ENCODE data around the gene LRRN2. TPM values are rescaled to one million over a fixed set of nuclear protein-coding genes. Genes with fewer than 3 reads are reported as not detected.
A peak's percentile ranks its signal among the peaks of the same experiment; 100 is the strongest.

LRRN2 gene
- polyA plus RNA-seq, 2 of the 4 experiments (the other 2 are of a cell fraction) = 3.6 to 6.6 TPM

DNA sequence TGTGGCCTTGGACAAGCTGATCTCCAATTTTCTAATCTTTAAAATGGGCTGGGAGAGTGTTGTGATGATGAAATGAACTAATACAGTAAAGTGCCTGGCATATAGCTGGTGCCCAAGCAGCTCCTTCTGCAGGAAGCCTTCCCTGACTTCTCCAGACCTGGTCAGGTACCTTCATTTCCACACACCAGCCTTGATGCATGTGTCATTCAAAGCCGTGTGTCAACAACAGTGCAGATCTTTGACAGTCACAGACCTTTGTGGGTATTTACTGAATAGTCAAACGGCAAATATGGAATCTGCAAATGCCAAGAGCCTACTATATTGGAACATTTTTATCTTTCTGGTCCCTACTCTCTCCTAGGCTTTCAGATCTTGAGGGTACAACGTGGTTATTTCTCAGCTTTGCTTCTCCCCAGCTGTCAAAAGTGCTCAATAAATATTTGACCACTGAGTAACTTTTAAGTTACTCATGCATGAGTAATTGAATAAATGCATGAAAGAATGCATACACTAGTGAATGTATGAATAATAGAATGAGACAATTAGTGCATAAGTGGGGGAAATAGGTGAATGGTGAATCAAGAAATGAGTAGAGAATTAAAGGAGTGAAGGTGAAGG, 94.0 kb downstream of the LRRN2 start:
- DNase-seq (ENCODE audit: low read depth in 1 of 2, low spot score in 1 of 2) (no peak), ATAC-seq (peak; percentile 48 to 74; a peak in 3 of 6 replicates), FAIRE-seq (peak; percentile 63)
- WGBS (ENCODE audit: missing lambda C conversion rate) = 6% methylated on average over 3 of the region's 3 CpGs
- H3K9me3 ChIP-seq = no peaks in the 10 kb centered on the region
- H3K4me3 ChIP-seq = no peak overlapping the region
- no peak overlapping the region for H3K27ac ChIP-seq
- peak overlapping the region; percentile 29; the same call in 2 of the 3 replicates for H3K4me2 ChIP-seq
- peak; percentile 50 for TF ChIP-seq JUNB (IDR thresholded peaks at IDR 0.05)
- TF ChIP-seq POLR2AphosphoS2 (conservative IDR thresholded peaks at IDR 0.05; ENCODE audit: low read length) = no peak
- no peak for TF ChIP-seq TFCP2L1 (CRISPR knock-in tag; IDR thresholded peaks at IDR 0.05)
- TF ChIP-seq CBX8 (IDR thresholded peaks at IDR 0.05) = no peak
- TF ChIP-seq BHLHE40 (IDR thresholded peaks at IDR 0.05; ENCODE audit: low read depth, low read length) = no peak
- TF ChIP-seq, protein P1, sequence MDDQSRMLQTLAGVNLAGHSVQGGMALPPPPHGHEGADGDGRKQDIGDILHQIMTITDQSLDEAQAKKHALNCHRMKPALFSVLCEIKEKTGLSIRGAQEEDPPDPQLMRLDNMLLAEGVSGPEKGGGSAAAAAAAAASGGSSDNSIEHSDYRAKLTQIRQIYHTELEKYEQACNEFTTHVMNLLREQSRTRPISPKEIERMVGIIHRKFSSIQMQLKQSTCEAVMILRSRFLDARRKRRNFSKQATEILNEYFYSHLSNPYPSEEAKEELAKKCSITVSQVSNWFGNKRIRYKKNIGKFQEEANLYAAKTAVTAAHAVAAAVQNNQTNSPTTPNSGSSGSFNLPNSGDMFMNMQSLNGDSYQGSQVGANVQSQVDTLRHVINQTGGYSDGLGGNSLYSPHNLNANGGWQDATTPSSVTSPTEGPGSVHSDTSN (IDR thresholded peaks at IDR 0.05) = no peak
- no peak for TF ChIP-seq RFX5 (IDR thresholded peaks at IDR 0.05)
- no peak for TF ChIP-seq HOXB5 (CRISPR knock-in tag; IDR thresholded peaks at IDR 0.05)
- no peak for TF ChIP-seq NPAS2 (CRISPR knock-in tag; IDR thresholded peaks at IDR 0.05; ENCODE audit: borderline replicate concordance)
- no peak for TF ChIP-seq CHD2 (IDR thresholded peaks at IDR 0.05; ENCODE audit: low read length, partially characterized antibody)
- no peak for TF ChIP-seq KDM1A (IDR thresholded peaks at IDR 0.05; ENCODE audit: low read depth)
- no peak for TF ChIP-seq MAZ (IDR thresholded peaks at IDR 0.05; ENCODE audit: borderline replicate concordance, low read depth, low read length)
- no peak for TF ChIP-seq POLR2A (IDR thresholded peaks at IDR 0.05; ENCODE audit: low read length)
- TF ChIP-seq GATA3 (IDR thresholded peaks at IDR 0.05; ENCODE audit: borderline replicate concordance) = peak; percentile 48; the same call in 1 of the 2 replicates
- no peak for TF ChIP-seq ESRRA (IDR thresholded peaks at IDR 0.05; ENCODE audit: borderline replicate concordance, low read length)
- TF ChIP-seq FOSL2 (IDR thresholded peaks at IDR 0.05) = peak; percentile 55; the same call in 1 of the 2 replicates
- TF ChIP-seq FOSL2 (CRISPR knock-in tag; IDR thresholded peaks at IDR 0.05) = peak; percentile 77
- TF ChIP-seq, protein P2, sequence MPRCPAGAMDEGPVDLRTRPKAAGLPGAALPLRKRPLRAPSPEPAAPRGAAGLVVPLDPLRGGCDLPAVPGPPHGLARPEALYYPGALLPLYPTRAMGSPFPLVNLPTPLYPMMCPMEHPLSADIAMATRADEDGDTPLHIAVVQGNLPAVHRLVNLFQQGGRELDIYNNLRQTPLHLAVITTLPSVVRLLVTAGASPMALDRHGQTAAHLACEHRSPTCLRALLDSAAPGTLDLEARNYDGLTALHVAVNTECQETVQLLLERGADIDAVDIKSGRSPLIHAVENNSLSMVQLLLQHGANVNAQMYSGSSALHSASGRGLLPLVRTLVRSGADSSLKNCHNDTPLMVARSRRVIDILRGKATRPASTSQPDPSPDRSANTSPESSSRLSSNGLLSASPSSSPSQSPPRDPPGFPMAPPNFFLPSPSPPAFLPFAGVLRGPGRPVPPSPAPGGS (IDR thresholded peaks at IDR 0.05) = no peak
- no peak for TF ChIP-seq NFE2L2 (conservative IDR thresholded peaks at IDR 0.05; ENCODE audit: low read length)
- TF ChIP-seq NR3C1 (IDR thresholded peaks at IDR 0.05) = no peak
- no peak for TF ChIP-seq ZSCAN20 (CRISPR knock-in tag; IDR thresholded peaks at IDR 0.05)
- no peak for TF ChIP-seq ZC3H11A (IDR thresholded peaks at IDR 0.05)
- TF ChIP-seq, protein P3, sequence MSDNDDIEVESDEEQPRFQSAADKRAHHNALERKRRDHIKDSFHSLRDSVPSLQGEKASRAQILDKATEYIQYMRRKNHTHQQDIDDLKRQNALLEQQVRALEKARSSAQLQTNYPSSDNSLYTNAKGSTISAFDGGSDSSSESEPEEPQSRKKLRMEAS (IDR thresholded peaks at IDR 0.05) = peak; percentile 43; the same call in 1 of the 2 replicates
- CTCF ChIA-PET = interaction anchor here (0.7 to 3.8 kb wide), 5 partner anchors 23 to 216 kb away, joined by 3 to 23 read pairs (median 4); no protein-coding TSS in a partner anchor
- POLR2A ChIA-PET = no interaction called here
- H3K4me1 ChIP-seq = peaks cover 15% of the 10 kb centered on the region; the same call in 2 of the 3 replicates

DNA sequence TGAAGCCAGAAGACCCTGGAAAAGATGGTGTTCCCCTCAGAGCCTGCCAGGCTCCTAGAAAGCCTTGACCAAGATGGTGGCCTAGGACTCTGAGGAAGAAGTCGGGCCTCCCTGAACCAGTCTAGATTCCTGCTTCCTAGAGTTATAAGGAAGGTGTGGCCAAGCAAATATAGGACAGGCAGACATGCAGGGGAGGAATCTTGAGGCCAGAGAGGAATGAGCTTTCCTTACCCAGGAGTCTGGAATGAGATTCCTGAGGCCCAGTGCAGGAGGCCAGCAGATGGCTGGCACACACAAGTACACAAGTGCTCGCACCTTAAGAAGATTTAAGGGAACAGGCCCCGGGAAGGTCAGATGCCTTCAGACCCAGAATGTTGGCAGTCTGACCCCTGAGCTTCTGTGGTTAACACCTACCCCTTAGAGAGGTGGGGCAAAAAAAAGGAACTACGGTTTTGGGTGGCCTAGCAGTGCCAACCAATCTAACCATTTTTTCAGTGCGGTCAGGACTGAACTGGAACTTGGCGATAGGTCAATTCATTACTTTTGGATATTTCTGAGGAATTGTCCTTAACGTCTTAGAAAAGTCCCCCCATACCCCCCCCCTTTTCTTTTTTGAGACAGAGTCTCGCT, 96.0 kb downstream of the LRRN2 start:
- no peak for FAIRE-seq

More for the DNA sequence above, 96.0 kb downstream of the LRRN2 start:
- 86% methylated on average over 7 of the region's 8 CpGs for WGBS (ENCODE audit: missing lambda C conversion rate)
- Histone ChIP-seq H3K4me3 (no peak overlapping the region), H3K9me3 (no peaks in the 10 kb centered on the region), H3K4me2 (no peak overlapping the region), H3K27ac (no peak overlapping the region), H3K4me1 (peaks cover 15% of the 10 kb centered on the region; the same call in 2 of the 3 replicates)
- DNase-seq (ENCODE audit: low read depth in 1 of 2, low spot score in 1 of 2) (no peak), ATAC-seq (no peak)
- CTCF ChIA-PET = interaction anchor here (0.8 to 3.8 kb wide), 5 partner anchors 23 to 400 kb away, joined by 3 to 13 read pairs (median 8); no protein-coding TSS in a partner anchor
- POLR2A ChIA-PET = no interaction called here
- no peak for TF ChIP-seq HOXB5 (CRISPR knock-in tag; IDR thresholded peaks at IDR 0.05)
- TF ChIP-seq, protein P4, sequence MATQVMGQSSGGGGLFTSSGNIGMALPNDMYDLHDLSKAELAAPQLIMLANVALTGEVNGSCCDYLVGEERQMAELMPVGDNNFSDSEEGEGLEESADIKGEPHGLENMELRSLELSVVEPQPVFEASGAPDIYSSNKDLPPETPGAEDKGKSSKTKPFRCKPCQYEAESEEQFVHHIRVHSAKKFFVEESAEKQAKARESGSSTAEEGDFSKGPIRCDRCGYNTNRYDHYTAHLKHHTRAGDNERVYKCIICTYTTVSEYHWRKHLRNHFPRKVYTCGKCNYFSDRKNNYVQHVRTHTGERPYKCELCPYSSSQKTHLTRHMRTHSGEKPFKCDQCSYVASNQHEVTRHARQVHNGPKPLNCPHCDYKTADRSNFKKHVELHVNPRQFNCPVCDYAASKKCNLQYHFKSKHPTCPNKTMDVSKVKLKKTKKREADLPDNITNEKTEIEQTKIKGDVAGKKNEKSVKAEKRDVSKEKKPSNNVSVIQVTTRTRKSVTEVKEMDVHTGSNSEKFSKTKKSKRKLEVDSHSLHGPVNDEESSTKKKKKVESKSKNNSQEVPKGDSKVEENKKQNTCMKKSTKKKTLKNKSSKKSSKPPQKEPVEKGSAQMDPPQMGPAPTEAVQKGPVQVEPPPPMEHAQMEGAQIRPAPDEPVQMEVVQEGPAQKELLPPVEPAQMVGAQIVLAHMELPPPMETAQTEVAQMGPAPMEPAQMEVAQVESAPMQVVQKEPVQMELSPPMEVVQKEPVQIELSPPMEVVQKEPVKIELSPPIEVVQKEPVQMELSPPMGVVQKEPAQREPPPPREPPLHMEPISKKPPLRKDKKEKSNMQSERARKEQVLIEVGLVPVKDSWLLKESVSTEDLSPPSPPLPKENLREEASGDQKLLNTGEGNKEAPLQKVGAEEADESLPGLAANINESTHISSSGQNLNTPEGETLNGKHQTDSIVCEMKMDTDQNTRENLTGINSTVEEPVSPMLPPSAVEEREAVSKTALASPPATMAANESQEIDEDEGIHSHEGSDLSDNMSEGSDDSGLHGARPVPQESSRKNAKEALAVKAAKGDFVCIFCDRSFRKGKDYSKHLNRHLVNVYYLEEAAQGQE (IDR thresholded peaks at IDR 0.05) = no peak
- TF ChIP-seq TFCP2L1 (CRISPR knock-in tag; IDR thresholded peaks at IDR 0.05) = no peak
- no peak for TF ChIP-seq EP300 (IDR thresholded peaks at IDR 0.05)

Measured in A549 (cell line).